Mucosa of rectum (tissue), 2 donors: Measurements from ENCODE around the gene TNIP2.

Experiments
- H3K27ac ChIP-seq, 2 donors: one replicate each; pipeline ENCODE4 v1.7.0; 2013; ENCODE audit warnings: inconsistent platforms in 2 of 2, low read depth in 2 of 2, low read length in 2 of 2
- H3K27me3 ChIP-seq, 2 donors: one replicate each; pipeline ENCODE4 v1.7.0; 2013; ENCODE audit warnings: low read length in 2 of 2; ENCODE audit not compliant: control insufficient read depth in 2 of 2, insufficient read depth in 2 of 2
- H3K36me3 ChIP-seq, 2 donors: one replicate each; pipeline ENCODE4 v1.7.0; 2013; ENCODE audit warnings: low read length in 2 of 2; ENCODE audit not compliant: control insufficient read depth in 2 of 2, insufficient read depth in 2 of 2
- H3K4me1 ChIP-seq, 2 donors: one replicate each; pipeline ENCODE4 v1.7.0; 2013; ENCODE audit warnings: low read length in 2 of 2, mild to moderate bottlenecking in 1 of 2; ENCODE audit not compliant: control insufficient read depth in 2 of 2, insufficient read depth in 2 of 2
- H3K4me3 ChIP-seq, 2 donors: one replicate each; pipeline ENCODE4 v1.7.0; 2013; ENCODE audit warnings: low read length in 2 of 2
- H3K9ac ChIP-seq, 2 donors: one replicate each; pipeline ENCODE4 v1.7.0; 2013; ENCODE audit warnings: low read length in 2 of 2, low read depth in 1 of 2, mild to moderate bottlenecking in 1 of 2
- H3K9me3 ChIP-seq, 2 donors: one replicate each; pipeline ENCODE4 v1.7.0; 2013; ENCODE audit warnings: low read length in 2 of 2; ENCODE audit not compliant: control insufficient read depth in 2 of 2
- donor health status: healthy.
- donor health status: Normal muscosa, but diverticular disease.

TNIP2 gene

DNA sequence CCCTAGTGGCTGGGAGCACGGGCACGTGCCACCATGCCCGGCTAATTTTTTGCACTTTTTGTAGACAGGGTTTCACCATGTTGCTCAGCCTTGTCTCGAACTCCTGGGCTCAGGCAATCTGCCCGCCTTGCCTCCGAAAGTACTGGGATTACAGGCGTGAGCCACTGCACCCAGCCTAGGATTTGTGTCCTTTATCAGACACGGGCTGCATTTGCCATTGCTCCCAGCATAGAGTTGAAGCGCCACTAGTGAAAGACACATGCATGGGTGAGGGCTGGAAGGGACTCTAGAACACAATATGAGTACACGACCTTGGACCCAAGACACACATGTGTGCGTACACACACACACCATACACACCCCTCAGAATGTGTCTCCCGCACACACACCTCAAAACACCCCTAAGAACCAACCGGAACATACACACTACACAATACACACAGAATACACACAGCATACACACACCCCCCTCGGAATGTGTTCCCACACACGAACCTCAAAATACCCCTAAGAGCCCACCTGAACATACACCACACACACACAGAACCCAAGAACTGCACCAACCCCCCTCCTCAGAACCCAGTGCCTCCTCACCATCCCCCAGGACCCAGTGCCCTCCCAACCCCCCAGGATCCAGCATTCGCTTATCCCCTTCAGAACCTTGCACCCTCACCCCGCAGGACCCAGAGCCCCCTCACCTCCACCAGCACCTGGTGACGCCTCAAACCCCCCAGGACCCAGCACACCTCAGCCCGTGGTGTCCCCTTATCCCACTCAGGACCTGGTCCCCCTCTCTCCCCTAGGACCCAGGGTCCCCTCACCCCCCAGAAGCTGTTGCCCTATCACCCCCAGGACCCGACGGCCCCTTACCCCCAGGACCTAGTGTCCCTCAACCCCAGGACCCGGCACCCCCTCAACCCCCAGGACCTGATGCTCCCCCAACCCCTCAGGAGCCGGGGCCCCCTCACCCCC, 1.0 kb downstream of the TNIP2 start:
- Histone ChIP-seq H3K27ac (peak overlapping the region; percentile 93 to 96), H3K9ac (peak overlapping the region; percentile 74 to 94), H3K27me3 (no peaks in the 10 kb centered on the region), H3K9me3 (no peaks in the 10 kb centered on the region), H3K36me3 (peaks cover 0 to 3% of the 10 kb centered on the region in 2 donors), H3K4me3 (peak overlapping the region; percentile 73 to 90), H3K4me1 (peaks cover 29 to 40% of the 10 kb centered on the region in 2 donors)

DNA sequence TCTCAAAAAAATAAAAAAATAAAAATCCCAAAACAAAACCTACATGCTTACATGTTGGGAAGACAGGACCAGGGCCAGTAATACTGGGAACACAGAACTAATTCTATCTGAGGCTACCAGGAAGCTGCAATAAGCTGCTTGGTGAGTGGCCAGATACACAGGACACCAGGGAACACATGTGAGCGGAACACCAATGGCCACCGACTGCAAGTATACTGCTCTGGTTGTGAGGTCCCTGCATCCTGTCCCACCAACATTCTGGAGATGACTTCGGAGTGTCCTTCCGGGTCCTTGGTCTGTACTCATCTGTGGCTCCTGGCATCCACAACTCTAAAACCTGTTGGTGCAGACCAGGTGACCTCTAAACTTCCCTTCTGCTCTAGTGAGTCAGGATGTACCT, 2.7 kb downstream of the TNIP2 start:
- no peaks in the 10 kb centered on the region for H3K27me3 ChIP-seq
- H3K36me3 ChIP-seq = peaks cover 0 to 3% of the 10 kb centered on the region in 2 donors
- no peaks in the 10 kb centered on the region for H3K9me3 ChIP-seq
- H3K4me1 ChIP-seq = peaks cover 21 to 28% of the 10 kb centered on the region in 2 donors
- H3K9ac ChIP-seq = no peak overlapping the region
- H3K4me3 ChIP-seq = no peak overlapping the region
- no peak overlapping the region for H3K27ac ChIP-seq

DNA sequence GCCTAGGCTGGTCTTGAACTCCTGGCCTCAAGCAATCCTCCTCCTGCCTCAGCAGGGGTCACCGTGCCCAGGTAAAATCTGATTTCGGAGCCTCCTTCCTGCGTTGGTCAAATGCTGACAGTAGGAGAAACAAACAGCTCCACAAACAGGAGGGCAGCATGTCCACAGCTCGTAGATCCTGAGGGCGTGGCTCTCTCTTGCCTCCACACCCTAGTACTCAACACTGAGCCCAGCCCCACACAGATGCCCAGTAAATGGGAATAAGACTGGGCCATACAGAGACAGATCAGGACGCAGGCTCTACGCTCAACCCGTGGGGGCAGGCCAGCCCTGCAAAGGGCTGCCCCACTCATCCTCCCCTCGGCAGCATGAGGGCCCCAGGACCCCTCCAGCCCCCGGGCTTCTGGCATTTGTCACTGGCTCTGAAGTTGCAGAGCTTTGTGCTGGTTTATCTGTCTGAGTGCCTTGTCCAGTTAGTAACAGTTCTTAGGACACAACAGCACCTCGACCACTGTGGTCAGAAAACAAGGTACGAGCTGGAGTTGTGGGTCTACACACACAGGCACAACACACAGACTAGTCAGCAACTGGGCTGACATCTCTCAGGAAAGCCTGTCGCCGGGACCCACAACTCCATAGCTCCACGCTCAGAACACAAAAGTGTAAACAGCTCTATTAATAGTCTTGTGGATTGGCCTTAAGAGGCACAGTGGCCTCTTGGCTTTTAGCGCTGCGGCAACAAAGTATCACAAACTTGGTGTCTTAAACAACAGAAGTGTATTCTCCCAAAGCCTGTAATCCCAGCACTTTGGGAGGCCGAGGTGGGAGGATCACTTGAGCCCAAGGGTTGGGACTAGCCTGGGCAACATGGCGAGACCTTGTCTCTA, 5.2 kb downstream of the TNIP2 start:
- Histone ChIP-seq H3K27ac (peak overlapping the region in 1 of 2 donors; percentile 65), H3K9me3 (no peaks in the 10 kb centered on the region), H3K27me3 (no peaks in the 10 kb centered on the region), H3K4me3 (no peak overlapping the region), H3K9ac (no peak overlapping the region), H3K4me1 (peaks cover 17 to 34% of the 10 kb centered on the region in 2 donors), H3K36me3 (peaks cover 17 to 20% of the 10 kb centered on the region in 2 donors)

DNA sequence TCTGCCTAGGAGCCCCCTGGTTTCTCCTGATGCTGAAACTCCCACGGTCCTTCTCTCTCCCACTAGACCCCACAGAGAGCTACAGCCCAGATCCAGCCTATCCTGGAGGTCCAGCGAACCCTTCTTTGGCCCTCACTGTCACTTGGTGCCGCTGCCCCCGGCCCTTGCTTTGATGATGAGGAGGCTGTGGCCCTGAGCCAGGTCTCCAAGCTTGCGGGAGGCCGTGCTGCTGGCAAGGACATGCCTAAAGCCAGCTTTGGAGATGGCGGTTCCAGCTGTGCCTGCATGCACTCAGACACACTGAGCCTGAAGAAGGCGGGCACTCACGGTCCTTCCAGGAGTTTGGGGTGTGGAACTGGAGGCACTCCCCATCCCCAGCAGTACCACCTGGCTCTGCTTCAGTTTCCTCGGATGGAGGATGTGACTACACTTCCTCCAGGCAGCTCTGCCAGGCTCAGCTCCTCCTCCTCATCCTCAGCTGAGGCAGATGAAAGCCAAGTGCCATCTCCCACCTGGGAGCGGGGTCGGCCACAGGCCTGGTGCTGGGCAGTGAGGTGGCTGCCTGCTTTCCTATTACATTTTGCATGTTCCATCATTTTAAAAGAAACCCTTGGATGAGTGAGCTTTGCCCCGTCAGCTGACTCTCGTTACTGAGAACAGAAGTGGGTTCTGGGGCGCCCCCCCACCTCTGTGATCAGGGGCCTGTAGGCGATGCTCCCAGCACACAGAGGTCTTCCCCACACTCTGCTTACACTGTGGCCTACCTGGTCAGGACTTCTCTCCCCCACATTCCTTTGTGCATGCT, 9.0 kb downstream of the TNIP2 start:
- Histone ChIP-seq H3K9me3 (no peaks in the 10 kb centered on the region), H3K9ac (no peak overlapping the region), H3K36me3 (peaks cover 52 to 54% of the 10 kb centered on the region in 2 donors), H3K4me1 (peaks cover 11 to 46% of the 10 kb centered on the region in 2 donors), H3K27ac (no peak overlapping the region), H3K4me3 (no peak overlapping the region), H3K27me3 (no peaks in the 10 kb centered on the region)

DNA sequence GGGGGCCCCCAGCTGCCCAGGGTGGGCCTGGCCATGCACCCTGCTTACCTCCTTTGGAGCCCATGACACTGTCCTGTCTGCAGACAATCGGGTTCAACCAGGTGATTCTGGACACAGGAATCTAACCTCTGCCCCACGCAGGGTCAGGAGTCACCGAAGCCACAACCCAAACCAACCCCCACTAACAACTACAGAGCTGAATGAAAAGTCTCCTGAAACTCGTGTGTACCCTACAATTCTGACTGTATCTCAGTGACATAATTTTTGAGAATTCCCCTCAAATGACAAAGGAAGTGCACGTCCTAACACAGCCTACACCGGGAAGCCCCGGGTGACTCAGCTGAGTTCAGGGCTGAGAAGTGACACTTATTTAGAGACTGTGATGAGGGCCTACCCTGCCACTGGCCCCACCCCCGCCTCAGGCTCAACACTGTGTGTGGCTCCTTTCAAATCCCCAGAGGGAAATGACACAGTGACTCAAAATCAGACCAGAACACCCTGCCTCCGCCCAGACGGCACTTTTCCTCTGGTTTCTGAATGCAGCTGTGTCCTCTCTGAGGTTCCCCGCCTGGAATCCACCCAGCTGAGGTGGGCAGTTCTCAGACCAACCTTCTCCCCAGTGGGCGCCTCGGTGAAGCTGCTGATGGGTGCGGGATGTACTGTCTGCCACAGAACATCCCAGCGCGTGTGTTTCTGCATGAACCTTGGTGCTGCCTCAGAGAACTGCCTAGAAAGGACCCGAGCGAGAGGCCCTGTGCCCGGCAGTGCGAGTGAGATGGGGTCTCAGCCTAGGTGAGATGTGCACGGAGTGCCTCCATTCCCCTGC, 9.9 kb downstream of the TNIP2 start:
- Histone ChIP-seq H3K27ac (peak overlapping the region in 1 of 2 donors; percentile 32), H3K4me3 (no peak overlapping the region), H3K27me3 (no peaks in the 10 kb centered on the region), H3K9me3 (no peaks in the 10 kb centered on the region), H3K9ac (no peak overlapping the region), H3K36me3 (peaks cover 58 to 61% of the 10 kb centered on the region in 2 donors), H3K4me1 (peaks cover 10 to 42% of the 10 kb centered on the region in 2 donors)

DNA sequence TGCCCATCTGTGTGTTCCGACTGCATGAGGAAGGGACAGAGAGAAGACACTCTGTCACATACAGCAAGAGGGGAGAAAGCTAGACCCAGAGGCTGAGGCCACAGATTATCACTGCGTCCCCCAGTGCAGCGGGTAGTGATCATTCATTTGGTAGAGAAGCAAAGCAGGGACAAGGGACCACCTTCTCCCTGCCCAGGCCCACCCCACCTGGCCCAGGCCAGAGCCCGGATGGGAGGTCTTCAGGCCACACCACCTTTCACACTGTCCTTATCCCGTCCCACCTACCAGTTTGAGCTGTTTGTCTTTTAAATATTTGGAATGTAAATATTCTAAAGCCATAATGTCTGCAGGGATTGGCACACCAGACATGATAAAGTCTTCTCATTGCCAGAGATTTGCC, 10.6 kb downstream of the TNIP2 start:
- Histone ChIP-seq H3K4me3 (no peak overlapping the region), H3K36me3 (peaks cover 58 to 62% of the 10 kb centered on the region in 2 donors)

DNA sequence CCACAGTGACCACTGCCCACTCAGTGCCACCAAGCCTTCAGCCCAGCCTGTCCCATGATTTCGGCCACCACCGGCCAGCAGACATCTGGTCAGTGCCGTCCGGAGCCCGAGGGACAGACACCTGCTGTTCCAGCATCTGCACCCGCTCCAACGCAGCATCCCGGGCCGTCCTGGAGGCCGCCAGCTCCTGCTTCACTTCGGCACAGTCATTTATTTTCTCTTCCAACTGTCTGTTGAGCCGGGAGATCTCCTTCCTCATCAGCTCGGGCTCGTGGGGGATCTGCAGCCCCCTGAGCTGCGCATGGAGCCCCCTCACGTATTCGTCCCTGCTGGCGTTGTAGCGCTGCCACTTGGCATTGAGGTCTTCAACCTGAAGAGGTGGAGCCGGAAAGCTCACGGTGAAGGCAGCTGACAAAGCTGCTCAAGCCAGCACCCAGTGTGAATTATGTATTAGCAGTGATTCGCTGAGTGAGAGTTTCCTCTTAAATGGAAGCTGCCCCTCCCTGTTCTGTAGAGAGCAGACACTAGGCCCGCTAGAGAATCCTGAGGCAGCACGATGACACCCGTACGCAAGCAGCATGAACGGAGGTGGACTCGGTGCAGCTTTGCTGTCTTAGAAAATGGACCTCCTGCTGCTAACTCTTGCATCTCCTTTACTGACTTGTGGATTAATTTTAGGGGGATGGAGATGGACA, 11.4 kb downstream of the TNIP2 start:
- Histone ChIP-seq H3K4me3 (no peak overlapping the region), H3K27ac (peak overlapping the region; percentile 24 to 39), H3K27me3 (no peaks in the 10 kb centered on the region), H3K9me3 (no peaks in the 10 kb centered on the region), H3K9ac (peak overlapping the region in 1 of 2 donors; percentile 7), H3K4me1 (peaks cover 5 to 32% of the 10 kb centered on the region in 2 donors), H3K36me3 (peaks cover 58 to 62% of the 10 kb centered on the region in 2 donors)

More for the DNA sequence above, 10.6 kb downstream of the TNIP2 start:
- Histone ChIP-seq H3K27me3 (no peaks in the 10 kb centered on the region), H3K27ac (peak overlapping the region in 1 of 2 donors; percentile 32), H3K9me3 (no peaks in the 10 kb centered on the region), H3K4me1 (peaks cover 5 to 35% of the 10 kb centered on the region in 2 donors), H3K9ac (no peak overlapping the region)

DNA sequence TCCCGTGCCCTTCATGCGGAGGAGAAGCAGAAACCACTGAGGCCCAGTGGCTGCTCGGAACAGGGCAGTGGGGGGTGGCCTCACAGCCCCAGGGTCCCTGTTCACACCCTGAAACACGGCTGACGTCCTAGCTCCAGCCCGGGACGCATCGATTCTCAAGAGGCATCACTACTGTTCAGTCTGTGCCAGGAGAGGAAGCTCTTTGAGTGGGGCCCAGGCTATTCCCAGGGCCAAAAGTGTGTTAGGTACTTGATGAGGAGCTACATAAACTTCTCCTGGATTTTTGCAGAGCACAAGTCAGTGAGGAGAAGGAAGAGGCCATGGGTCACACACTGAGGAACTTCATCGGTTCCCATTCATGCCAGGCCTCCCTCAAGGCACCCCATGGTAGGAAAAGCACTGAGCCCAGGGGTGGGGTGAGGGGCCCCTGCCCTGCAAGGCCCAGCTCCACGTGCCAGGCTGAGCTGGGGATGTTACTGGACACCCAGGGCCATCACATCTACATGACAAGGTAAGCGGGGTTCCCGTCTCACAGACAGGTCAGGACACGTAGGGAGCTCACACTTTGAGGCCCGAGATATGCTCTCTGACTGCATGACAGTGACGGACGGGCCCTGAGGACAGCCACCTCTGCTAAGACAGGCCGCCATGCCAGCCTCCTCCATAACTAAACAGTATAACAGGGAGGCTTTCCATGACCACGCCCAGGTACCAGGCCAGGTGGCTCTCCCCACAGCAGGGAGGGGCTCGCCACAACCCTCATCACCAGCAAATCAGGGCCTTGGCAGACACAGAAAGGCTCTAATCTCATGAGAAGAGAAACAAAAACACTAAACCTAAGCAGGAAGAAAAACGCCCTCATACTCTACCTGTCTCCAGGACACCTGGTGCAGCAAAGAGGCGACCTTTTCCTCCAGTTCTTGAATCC, 12.4 kb downstream of the TNIP2 start:
- Histone ChIP-seq H3K9me3 (no peaks in the 10 kb centered on the region), H3K27ac (peak overlapping the region; percentile 24 to 39), H3K9ac (peak overlapping the region in 1 of 2 donors; percentile 7), H3K36me3 (peaks cover 58 to 62% of the 10 kb centered on the region in 2 donors), H3K27me3 (no peaks in the 10 kb centered on the region), H3K4me3 (no peak overlapping the region), H3K4me1 (peaks cover 5 to 32% of the 10 kb centered on the region in 2 donors)
